SK-N-DZ (cell line): ENCODE measurements around the gene COBL.

Source experiments
- DNase-seq: peaks from one replicate; pipeline ENCODE4 v3.0.0-alpha.2; 2015; ENCODE audit warnings: low spot score

The COBL gene

GRCh38 chr7:51055039-51055840 lies 261.4 kb downstream of the COBL start:
- DNase-seq: no peak

GRCh38 chr7:51054231-51054630 lies 262.4 kb downstream of the COBL start:
- DNase-seq: no peak

DNA sequence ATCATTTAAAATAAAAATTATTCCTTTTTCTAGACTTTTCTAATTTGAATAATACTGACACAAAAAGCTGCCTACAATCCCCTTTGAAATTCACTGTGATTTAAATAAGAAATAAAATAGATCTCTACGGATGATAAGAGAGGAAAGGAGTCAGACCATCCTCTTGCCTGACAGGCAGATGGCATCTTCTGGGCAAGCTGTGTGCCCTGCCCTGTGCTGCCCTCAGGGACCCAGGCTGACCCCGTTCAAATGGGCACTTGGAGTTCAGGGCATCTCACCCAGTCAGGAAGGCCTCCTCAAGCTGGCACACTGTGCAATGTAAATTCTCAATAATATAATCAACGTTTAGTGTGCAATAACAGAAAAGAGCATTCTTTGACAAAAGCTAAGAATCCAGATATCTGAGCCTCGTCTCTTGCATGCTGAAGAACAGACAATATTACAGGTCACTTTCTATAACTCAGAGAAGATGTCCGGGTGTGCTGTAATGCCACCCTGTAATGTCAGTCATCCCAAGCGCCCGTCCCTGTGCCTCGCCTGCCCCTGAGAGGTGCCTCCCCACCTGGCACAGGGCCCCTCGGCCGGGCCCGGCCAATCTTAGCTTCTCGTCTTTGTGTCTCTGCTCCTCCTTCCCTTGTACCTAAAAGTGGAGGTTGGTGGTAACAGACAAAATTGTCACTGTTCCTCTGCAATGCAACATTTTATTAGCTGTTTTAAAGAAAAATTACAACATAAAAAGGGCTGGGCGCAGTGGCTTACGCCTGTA lies 263.3 kb downstream of the COBL start:
- no peak for DNase-seq

- no peak for DNase-seq
Observed at GRCh38 chr7:51046482-51046881, 270.1 kb downstream of the COBL start.

DNA sequence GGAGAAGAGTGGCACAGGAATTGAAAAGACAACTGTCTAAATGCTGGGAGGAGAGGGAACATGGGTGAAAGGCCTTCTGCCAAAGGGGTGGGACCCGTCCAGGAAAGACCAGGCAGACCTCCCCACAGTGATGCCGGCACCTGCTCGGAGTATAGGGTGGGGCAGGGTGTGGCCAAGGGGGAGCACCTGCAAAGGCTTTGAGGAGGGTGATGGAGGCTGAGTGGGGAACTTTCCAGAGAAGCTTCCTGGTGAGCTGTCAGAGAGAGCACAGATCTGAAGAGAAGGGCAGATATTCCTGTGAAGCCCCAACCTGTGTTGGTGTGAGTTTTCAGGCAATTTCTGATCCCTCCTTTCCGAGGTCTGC lies 270.5 kb downstream of the COBL start:
- no peak for DNase-seq

- DNase-seq: no peak
Observed at GRCh38 chr7:51045319-51046102, 271.1 kb downstream of the COBL start.

DNA sequence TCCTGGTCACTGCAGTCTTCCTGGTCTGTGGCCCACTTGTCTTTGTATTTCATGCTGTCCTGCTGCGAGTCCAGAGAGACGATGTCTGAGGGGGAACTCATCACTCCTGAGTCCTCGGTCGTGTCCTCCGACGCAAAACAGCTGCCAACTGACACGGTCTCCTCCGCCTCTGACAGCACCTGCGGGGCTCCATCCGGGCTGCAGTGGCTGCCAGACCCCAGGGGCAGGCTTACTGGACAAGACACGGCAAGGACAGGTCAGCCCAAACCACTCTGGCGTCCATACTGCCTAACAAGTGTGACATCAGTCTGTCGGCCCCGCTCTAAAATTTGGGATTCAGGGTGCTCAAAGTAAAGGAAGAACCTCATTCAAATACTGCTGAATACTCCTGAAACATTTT lies 273.1 kb downstream of the COBL start:
- no peak for DNase-seq

DNA sequence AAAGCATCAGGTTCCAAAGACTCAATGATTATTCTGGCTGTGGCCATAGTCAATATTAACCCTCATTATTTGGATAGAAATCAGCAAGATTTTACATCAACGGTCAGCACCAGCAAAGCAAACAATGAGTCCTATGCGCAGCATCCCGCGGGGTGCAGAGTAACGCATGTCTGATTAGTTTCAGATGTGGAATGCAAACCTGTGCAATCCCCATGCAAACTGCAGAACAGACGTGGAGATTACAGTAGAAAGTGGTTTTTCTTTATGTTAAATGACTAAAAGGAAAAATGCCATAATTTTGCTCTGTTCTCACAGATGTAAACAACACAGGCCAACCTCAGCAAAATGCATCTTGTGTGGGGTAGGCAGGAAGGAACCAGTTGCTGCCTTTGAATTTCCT lies 275.8 kb downstream of the COBL start:
- no peak for DNase-seq

DNA sequence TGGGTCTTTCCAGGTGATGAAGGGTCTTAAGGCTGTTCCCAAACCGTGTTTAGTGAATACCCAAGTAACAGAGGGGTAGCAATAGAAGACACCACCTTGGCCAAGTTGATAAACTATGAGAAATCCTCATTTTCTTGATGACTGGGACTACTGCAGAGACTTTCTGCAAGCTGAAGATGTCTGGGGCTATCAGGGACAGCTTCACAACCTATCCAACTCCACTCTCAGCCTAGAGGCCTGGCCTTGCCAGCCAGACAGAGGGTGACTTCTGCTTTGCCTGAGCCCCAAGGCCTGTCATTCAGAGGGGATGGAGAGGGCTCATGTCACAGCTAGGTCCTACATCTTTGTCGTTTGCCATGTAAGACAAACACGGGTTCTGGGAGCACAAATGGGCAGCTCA lies 278.0 kb downstream of the COBL start:
- no peak for DNase-seq

- DNase-seq: no peak
Observed at GRCh38 chr7:51035716-51036115, 280.9 kb downstream of the COBL start.

GRCh38 chr7:51034521-51035264 lies 281.9 kb downstream of the COBL start:
- no peak for DNase-seq

- no peak for DNase-seq
Observed at GRCh38 chr7:51033727-51034520, 282.7 kb downstream of the COBL start.

GRCh38 chr7:51031791-51032515 lies 284.7 kb downstream of the COBL start:
- no peak for DNase-seq

DNA sequence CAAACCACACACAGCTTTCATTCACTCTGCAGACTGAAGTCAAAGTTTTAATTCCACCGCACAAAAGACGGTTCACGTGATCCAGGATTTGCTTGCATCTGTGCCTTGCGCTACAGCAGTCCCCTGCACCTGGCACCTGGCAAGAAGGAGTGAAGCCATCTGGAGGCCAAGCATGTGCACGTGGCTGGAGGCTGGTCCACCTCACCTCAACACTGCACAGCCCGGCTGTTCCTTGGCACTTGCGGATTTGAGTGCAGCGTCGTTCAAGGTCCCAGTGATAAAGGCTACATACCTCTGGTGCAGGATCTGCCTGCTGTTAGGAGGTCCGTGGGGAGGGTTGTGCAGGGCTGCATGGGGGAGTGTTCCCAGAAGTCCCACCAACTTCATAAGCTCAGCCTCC lies 285.4 kb downstream of the COBL start:
- DNase-seq: no peak

- DNase-seq: no peak
Observed at GRCh38 chr7:51029701-51030191, 286.9 kb downstream of the COBL start.

GRCh38 chr7:51029131-51029530 lies 287.5 kb downstream of the COBL start:
- no peak for DNase-seq

DNA sequence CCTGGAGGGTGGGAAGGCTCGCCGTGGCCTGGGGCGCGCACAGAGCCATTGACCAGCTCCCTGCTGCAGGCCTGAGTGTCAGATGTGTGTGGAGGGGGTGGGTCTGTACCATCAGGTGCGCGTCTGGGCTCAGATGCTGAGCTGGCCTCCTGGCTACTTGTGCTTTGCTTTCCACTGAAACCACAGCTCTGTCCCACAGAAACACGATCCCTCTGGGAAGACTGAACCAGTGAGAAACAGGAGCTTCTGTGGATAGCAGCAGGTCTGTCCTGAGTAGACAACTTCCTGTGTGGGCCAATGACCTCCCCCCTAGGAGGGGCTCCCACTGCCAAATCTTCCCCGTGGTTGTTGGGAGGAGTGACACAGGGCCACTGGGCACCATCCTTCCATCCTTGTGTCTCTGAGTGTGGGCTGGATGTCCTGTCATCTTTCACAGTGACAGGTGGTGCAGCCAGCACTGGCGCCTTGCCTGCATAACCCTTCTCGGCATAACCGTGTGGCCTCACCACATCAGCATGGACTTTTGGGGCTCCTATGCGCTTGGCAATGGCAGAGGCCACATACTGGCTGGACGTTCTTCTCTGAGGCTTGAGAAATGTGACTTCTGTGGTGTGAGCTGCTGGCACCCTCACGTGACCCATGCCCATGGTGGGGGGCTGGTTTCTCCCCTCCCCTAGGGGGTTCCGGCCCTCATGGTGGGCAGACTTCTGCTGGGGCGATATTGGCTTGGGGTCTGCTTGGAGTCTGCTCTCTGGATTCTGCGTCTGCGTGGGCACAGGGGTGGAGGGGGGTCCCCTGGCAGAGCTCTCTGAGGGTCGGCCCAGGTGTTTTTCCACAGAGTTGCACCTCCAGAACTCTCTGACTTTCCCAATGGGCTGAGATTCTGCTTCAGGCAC lies 288.4 kb downstream of the COBL start:
- DNase-seq: no peak

DNA sequence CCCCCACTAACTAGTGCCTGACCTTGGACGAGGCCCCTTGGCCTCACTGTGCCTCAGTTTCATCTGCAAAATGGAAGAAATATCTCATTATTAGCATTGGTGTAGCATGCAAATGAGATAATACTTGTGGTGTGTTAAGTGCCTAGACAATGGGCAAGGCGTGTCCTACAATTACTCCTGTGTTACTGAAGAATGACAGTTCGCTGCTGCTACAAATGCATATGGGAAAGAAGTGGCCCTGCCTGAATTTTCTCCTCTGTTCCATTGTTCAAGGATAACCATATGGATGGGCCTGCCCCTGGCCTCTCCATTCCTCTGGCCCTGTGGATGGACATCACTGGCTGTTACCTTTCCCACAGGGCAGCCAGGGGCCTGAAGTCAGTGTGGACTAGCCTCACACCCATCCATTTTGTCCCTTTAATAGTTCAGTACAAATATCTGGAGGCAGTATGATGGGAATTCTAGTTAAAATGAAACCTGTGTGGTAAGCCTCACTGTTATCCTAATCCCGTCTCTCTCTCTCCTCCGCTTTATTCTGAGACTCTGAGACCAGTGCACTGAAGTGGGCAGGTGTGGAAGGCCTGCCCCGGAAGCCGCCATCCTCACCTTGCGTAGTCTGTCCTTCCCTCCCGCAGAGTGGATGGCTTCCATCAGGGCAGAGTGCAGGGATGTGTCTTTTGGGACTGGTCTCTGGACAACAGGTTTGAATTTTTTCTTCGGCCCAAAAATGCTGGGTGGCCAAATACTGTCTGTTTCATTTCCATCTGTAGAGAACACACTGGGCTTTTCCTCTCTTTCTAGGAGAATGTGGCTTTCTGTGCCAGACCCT lies 289.3 kb downstream of the COBL start:
- no peak for DNase-seq
